GM12872 (cell line): Measurements from ENCODE around the gene CD300C.

Experiments
- CTCF ChIP-seq: IDR thresholded peaks from 3 replicates; pipeline ENCODE4 v1.5.1; 2011; ENCODE audit warnings: low read depth, mild to moderate bottlenecking, low read length, moderate library complexity; ENCODE audit not compliant: insufficient read depth

The CD300C gene

GRCh38 chr17:74514632-74515334 lies 31.1 kb downstream of the CD300C start:
- TF ChIP-seq CTCF, result no peak

DNA sequence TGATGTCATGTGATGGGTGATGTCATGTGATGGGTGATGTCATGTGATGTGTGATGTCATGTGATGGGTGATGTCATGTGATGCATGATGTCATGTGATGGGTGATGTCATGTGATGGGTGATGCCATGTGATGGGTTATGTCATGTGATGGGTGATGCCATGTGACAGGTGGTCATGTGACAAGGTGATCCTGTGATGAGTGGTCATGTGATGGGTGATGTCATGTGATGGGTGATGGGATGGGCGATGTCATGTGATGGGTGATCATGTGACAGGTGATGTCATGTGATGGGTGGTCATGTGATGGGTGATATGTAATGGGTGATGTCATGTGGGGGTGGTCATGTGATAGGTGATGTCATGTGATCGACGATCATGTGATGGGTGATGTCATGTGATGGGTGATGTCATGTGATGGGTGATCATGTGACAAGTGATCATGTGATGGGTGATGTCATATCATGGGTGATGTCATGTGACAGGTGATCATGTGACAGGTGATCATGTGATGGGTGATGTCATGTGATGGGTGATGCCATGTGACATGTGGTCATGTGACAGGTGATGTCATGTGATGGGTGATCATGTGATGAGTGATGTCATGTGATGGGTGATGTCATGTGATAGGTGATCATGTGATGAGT lies 31.8 kb downstream of the CD300C start:
- TF ChIP-seq CTCF, result no peak

DNA sequence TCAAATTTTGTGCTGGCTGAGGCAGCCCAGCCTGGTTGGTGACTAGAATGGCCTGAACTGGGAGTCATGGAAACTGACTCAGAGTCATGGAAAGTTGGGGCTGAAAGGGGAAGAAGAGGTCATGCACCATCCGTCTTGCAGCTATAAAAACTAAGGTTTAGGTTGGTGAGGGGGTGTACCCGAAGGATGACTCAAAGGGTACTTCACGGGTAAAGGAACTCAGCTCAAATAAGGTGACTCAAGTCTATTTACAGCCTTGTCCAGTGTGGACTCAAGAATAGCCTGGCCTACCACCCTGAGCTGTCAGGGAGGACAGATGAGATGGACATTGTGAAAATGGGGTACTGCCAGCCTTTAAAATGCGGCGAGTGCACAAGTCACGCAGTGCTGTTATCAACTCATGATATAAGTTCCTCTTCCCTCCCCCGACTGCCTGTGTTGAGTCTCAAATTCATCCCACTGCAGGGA lies 33.3 kb downstream of the CD300C start:
- TF ChIP-seq CTCF, result no peak

- no peak for TF ChIP-seq CTCF
These were observed 33.9 kb downstream of the CD300C start for GRCh38 chr17:74512036-74512435.

- TF ChIP-seq CTCF, result no peak
These were observed 37.8 kb downstream of the CD300C start for GRCh38 chr17:74508156-74508555.

DNA sequence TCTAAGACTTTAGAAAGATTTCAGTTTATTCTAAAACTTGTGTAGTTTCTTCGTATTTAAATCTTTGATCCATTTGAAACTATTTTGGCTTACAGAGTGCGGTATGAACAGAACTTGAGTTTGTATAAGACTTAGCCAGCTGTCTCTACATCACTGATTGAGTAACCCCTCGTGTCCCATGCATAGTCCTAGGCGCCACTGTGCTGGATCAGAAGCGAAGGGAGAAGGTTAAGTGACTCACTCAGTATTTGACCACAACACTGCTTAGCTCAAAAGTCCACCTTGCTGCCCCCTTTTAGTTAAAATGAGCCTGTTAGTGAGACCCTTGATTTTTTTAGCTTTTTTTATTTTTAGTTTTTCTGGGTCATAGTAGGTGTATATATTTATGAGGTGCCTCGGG lies 43.1 kb downstream of the CD300C start:
- no peak for TF ChIP-seq CTCF

- no peak for TF ChIP-seq CTCF
These were observed 45.9 kb downstream of the CD300C start for GRCh38 chr17:74499992-74500391.
